ENCODE results near the gene NRIP1. TPM values are rescaled to one million over a fixed set of nuclear protein-coding genes. Genes with fewer than 3 reads are reported as not detected.

NRIP1 gene
- total and polyA plus RNA-seq, 2 of the 8 experiments (the other 6 are each of a cell fraction or from before 2014, with no cell fraction given), result 1.5 to 9.3 TPM

- TF ChIP-seq PHF8 (conservative IDR thresholded peaks at IDR 0.05; ENCODE audit: low read depth, low read length), result peak; percentile 10; the same call in 1 of the 2 replicates
- peak; percentile 10; the same call in 1 of the 2 replicates for TF ChIP-seq TBP (IDR thresholded peaks at IDR 0.05; ENCODE audit: low read depth, low read length)
Measured at GRCh38 chr21:15064576-15065391, at the start of gene NRIP1 (continued).
